T-helper 9 cell (primary cell): ENCODE results near the gene CD226.
"Not testable (repeated sequence)": the region's sequence is repeated elsewhere in the genome, so short reads cannot be mapped to it uniquely, and the experiment has no call there.

ENCODE experiments used
- DNase-seq: peaks from one replicate; pipeline ENCODE4 v3.0.0-alpha.2; 2020

Gene CD226

GRCh38 chr18:69865776-69866175 is 81.9 kb downstream of the CD226 start:
- no peak for DNase-seq

GRCh38 chr18:69864802-69865201 is 82.9 kb downstream of the CD226 start:
- not testable (repeated sequence) for DNase-seq

GRCh38 chr18:69858897-69859296 is 88.8 kb downstream of the CD226 start:
- no peak for DNase-seq

GRCh38 chr18:69854455-69854854 is 93.2 kb downstream of the CD226 start:
- DNase-seq: no peak

- DNase-seq: no peak
Measured at GRCh38 chr18:69853051-69853450, 94.6 kb downstream of the CD226 start.

- no peak for DNase-seq
Measured at GRCh38 chr18:69845593-69846506, 101.8 kb downstream of the CD226 start.

- no peak for DNase-seq
Measured at GRCh38 chr18:69844656-69845055, 103.0 kb downstream of the CD226 start.

GRCh38 chr18:69843015-69843414 is 104.7 kb downstream of the CD226 start:
- DNase-seq: no peak

GRCh38 chr18:69841117-69841516 is 106.6 kb downstream of the CD226 start:
- no peak for DNase-seq

- no peak for DNase-seq
Measured at GRCh38 chr18:69840445-69840844, 107.2 kb downstream of the CD226 start.

- no peak for DNase-seq
Measured at GRCh38 chr18:69840001-69840400, 107.7 kb downstream of the CD226 start.

GRCh38 chr18:69839497-69839896 is 108.2 kb downstream of the CD226 start:
- DNase-seq: no peak

GRCh38 chr18:69838620-69839411 is 108.9 kb downstream of the CD226 start:
- DNase-seq: no peak

GRCh38 chr18:69838003-69838402 is 109.7 kb downstream of the CD226 start:
- no peak for DNase-seq

GRCh38 chr18:69834980-69835379 is 112.7 kb downstream of the CD226 start:
- DNase-seq: not testable (repeated sequence)

- no peak for DNase-seq
Measured at GRCh38 chr18:69830189-69830588, 117.5 kb downstream of the CD226 start.

GRCh38 chr18:69820538-69820937 is 127.1 kb downstream of the CD226 start:
- DNase-seq: no peak

GRCh38 chr18:69819460-69819859 is 128.2 kb downstream of the CD226 start:
- DNase-seq: no peak

GRCh38 chr18:69817335-69817940 is 130.2 kb downstream of the CD226 start:
- no peak for DNase-seq

GRCh38 chr18:69814861-69815385 is 132.8 kb downstream of the CD226 start:
- DNase-seq: no peak

GRCh38 chr18:69813559-69813958 is 134.1 kb downstream of the CD226 start:
- DNase-seq: no peak

- no peak for DNase-seq
Measured at GRCh38 chr18:69808399-69808798, 139.3 kb downstream of the CD226 start.
